ENCODE data around the gene MED6. TPM values are rescaled to one million over a fixed set of nuclear protein-coding genes. Genes with fewer than 3 reads are reported as not detected.

The MED6 gene
- total and polyA plus RNA-seq, 2 of the 13 experiments (the other 11 are each of a cell fraction or from before 2014, with no cell fraction given), result 44.8 to 47.8 TPM

DNA sequence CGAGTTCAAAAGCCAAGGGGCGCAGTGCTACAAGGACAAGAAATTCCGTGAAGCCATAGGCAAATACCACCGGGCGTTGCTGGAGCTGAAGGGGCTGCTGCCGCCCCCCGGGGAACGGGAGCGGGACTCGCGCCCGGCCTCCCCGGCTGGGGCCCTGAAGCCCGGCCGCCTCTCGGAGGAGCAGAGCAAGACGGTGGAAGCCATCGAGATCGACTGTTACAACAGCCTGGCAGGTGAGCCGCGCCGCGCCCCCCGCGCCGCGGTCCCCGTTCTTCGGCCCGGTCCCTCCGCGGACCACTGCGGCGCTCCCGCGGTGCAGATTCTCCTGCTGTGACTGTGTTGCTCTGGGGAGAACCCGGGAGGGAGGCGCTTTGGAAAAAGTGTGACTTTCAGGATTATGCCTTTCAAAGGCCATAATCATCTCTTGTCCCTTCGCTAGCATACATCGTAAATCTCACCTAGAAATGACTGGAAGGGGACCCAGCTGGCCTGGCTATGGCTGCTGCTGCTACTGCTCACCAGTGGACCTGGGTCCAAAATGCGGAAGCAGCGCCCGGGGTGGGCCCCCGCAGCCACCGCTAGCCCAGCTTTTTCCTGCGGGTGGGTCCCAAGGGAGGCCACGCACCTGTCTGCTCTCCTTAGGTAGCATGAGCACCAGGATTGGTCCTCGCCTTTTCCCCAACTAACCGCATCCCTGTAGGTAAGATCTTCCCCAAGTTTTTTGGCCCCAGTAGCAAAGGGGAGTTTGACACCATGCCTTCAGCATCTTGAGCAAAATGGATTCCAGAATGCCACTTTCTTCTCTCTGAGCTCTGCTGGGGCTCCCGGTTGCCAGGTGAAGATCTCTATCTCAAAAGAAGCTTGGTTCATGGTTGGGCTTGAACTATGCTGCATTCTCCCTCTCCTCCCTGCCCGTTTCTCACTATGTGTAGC lies 42.1 kb upstream of the MED6 start (continued):
- TF ChIP-seq, protein P1, sequence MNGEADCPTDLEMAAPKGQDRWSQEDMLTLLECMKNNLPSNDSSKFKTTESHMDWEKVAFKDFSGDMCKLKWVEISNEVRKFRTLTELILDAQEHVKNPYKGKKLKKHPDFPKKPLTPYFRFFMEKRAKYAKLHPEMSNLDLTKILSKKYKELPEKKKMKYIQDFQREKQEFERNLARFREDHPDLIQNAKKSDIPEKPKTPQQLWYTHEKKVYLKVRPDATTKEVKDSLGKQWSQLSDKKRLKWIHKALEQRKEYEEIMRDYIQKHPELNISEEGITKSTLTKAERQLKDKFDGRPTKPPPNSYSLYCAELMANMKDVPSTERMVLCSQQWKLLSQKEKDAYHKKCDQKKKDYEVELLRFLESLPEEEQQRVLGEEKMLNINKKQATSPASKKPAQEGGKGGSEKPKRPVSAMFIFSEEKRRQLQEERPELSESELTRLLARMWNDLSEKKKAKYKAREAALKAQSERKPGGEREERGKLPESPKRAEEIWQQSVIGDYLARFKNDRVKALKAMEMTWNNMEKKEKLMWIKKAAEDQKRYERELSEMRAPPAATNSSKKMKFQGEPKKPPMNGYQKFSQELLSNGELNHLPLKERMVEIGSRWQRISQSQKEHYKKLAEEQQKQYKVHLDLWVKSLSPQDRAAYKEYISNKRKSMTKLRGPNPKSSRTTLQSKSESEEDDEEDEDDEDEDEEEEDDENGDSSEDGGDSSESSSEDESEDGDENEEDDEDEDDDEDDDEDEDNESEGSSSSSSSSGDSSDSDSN (CRISPR knock-in tag; IDR thresholded peaks at IDR 0.05), result 0 out of 2 replicates have a peak, but pooled peaks have one; percentile 10
- TF ChIP-seq ZFX (CRISPR knock-in tag; IDR thresholded peaks at IDR 0.05; ENCODE audit: low read depth) (0 out of 2 replicates have a peak, but pooled peaks have one; percentile 23), ELF1 (CRISPR knock-in tag; IDR thresholded peaks at IDR 0.05) (peak; percentile 28; the same call in 1 of the 2 replicates), RFX3 (CRISPR knock-in tag; IDR thresholded peaks at IDR 0.05) (no peak), GZF1 (CRISPR knock-in tag; IDR thresholded peaks at IDR 0.05) (no peak), PAX8 (CRISPR knock-in tag; IDR thresholded peaks at IDR 0.05; ENCODE audit: borderline replicate concordance) (no peak), TBX2 (CRISPR knock-in tag; IDR thresholded peaks at IDR 0.05; ENCODE audit: borderline replicate concordance) (no peak), FOXA3 (CRISPR knock-in tag; IDR thresholded peaks at IDR 0.05) (no peak), ZFY (CRISPR knock-in tag; IDR thresholded peaks at IDR 0.05) (peak; percentile 21; the same call in 1 of the 2 replicates), ZNF501 (CRISPR knock-in tag; IDR thresholded peaks at IDR 0.05) (no peak), BCL6 (CRISPR knock-in tag; IDR thresholded peaks at IDR 0.05) (0 out of 2 replicates have a peak, but pooled peaks have one; percentile 15)
- TF ChIP-seq, protein P2, sequence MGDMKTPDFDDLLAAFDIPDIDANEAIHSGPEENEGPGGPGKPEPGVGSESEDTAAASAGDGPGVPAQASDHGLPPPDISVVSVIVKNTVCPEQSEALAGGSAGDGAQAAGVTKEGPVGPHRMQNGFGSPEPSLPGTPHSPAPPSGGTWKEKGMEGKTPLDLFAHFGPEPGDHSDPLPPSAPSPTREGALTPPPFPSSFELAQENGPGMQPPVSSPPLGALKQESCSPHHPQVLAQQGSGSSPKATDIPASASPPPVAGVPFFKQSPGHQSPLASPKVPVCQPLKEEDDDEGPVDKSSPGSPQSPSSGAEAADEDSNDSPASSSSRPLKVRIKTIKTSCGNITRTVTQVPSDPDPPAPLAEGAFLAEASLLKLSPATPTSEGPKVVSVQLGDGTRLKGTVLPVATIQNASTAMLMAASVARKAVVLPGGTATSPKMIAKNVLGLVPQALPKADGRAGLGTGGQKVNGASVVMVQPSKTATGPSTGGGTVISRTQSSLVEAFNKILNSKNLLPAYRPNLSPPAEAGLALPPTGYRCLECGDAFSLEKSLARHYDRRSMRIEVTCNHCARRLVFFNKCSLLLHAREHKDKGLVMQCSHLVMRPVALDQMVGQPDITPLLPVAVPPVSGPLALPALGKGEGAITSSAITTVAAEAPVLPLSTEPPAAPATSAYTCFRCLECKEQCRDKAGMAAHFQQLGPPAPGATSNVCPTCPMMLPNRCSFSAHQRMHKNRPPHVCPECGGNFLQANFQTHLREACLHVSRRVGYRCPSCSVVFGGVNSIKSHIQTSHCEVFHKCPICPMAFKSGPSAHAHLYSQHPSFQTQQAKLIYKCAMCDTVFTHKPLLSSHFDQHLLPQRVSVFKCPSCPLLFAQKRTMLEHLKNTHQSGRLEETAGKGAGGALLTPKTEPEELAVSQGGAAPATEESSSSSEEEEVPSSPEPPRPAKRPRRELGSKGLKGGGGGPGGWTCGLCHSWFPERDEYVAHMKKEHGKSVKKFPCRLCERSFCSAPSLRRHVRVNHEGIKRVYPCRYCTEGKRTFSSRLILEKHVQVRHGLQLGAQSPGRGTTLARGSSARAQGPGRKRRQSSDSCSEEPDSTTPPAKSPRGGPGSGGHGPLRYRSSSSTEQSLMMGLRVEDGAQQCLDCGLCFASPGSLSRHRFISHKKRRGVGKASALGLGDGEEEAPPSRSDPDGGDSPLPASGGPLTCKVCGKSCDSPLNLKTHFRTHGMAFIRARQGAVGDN (CRISPR knock-in tag; IDR thresholded peaks at IDR 0.05), result peak; percentile 11; the same call in 1 of the 2 replicates
- TF ChIP-seq, protein P3, sequence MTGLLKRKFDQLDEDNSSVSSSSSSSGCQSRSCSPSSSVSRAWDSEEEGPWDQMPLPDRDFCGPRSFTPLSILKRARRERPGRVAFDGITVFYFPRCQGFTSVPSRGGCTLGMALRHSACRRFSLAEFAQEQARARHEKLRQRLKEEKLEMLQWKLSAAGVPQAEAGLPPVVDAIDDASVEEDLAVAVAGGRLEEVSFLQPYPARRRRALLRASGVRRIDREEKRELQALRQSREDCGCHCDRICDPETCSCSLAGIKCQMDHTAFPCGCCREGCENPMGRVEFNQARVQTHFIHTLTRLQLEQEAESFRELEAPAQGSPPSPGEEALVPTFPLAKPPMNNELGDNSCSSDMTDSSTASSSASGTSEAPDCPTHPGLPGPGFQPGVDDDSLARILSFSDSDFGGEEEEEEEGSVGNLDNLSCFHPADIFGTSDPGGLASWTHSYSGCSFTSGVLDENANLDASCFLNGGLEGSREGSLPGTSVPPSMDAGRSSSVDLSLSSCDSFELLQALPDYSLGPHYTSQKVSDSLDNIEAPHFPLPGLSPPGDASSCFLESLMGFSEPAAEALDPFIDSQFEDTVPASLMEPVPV (CRISPR knock-in tag; IDR thresholded peaks at IDR 0.05), result 0 out of 2 replicates have a peak, but pooled peaks have one; percentile 29
- TF ChIP-seq, protein P4, sequence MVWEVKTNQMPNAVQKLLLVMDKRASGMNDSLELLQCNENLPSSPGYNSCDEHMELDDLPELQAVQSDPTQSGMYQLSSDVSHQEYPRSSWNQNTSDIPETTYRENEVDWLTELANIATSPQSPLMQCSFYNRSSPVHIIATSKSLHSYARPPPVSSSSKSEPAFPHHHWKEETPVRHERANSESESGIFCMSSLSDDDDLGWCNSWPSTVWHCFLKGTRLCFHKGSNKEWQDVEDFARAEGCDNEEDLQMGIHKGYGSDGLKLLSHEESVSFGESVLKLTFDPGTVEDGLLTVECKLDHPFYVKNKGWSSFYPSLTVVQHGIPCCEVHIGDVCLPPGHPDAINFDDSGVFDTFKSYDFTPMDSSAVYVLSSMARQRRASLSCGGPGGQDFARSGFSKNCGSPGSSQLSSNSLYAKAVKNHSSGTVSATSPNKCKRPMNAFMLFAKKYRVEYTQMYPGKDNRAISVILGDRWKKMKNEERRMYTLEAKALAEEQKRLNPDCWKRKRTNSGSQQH (CRISPR knock-in tag; IDR thresholded peaks at IDR 0.05; ENCODE audit: low read depth), result no peak
- TF ChIP-seq, protein P5, sequence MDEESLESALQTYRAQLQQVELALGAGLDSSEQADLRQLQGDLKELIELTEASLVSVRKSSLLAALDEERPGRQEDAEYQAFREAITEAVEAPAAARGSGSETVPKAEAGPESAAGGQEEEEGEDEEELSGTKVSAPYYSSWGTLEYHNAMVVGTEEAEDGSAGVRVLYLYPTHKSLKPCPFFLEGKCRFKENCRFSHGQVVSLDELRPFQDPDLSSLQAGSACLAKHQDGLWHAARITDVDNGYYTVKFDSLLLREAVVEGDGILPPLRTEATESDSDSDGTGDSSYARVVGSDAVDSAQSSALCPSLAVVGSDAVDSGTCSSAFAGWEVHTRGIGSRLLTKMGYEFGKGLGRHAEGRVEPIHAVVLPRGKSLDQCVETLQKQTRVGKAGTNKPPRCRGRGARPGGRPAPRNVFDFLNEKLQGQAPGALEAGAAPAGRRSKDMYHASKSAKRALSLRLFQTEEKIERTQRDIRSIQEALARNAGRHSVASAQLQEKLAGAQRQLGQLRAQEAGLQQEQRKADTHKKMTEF (CRISPR knock-in tag; IDR thresholded peaks at IDR 0.05), result no peak

Measured in HepG2 (cell line).